Ammon's horn (tissue), 1 donor: ENCODE results near the gene RAB3D.
"Not testable (repeated sequence)": the region's sequence is repeated elsewhere in the genome, so short reads cannot be mapped to it uniquely, and the experiment has no call there.

ENCODE experiments used
- DNase-seq: peaks from one replicate; pipeline ENCODE4 v3.0.0-alpha.2; 2016; ENCODE audit warnings: low spot score

Gene RAB3D, protein sequence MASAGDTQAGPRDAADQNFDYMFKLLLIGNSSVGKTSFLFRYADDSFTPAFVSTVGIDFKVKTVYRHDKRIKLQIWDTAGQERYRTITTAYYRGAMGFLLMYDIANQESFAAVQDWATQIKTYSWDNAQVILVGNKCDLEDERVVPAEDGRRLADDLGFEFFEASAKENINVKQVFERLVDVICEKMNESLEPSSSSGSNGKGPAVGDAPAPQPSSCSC

DNA sequence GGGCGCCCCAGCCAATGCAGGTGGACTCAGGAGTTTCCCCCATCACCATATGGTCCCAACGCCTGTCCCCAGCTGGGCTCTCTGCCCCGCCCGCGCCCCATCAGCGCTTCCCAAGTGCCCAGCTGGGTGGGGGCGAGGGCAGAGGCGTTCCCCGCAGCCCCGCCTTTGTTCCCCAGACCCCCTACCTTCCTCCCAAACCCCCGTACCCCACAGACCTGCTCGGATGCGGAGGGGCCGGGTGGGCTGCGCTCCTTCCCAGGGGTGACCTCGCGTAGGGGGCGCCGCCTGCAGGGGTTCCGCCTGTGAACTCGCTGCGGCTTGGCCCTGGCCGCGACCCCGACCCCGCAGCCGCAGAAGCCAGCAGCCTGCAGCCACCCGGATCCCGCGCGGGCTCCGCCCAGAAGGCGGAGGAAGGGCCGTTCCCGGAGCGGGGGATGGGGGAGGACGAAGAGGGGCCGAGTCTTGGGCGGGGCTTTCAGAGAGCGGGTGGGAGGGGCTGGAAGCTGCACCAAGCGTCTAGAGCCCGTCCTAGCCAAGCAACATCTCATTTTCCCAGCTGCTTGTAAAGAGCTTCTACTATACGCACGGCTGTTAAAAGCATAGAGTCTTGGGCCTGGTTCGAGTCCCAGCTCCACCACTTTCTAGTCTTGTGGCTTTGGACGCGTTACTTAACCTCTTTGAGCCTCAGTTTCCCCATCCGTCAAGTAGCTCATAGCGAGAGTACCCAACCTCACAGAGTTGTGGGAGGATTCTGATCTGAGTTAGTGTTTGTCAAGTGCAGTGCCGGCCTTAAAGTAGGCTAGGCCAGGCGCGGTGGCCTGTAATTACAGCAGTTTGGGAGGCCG is at the start of gene RAB3D:
Gene RAB3D, minus strand, starts transcription at position 404 of the 845 bp plus-strand sequence. CDS start 2,258 bp downstream, outside the sequence.
- DNase-seq, result peak; percentile 93

GRCh38 chr19:11387162-11388034 is 47.9 kb upstream of the RAB3D start:
- no peak for DNase-seq

GRCh38 chr19:11384778-11385129 is 45.3 kb upstream of the RAB3D start:
- DNase-seq, result no peak

DNA sequence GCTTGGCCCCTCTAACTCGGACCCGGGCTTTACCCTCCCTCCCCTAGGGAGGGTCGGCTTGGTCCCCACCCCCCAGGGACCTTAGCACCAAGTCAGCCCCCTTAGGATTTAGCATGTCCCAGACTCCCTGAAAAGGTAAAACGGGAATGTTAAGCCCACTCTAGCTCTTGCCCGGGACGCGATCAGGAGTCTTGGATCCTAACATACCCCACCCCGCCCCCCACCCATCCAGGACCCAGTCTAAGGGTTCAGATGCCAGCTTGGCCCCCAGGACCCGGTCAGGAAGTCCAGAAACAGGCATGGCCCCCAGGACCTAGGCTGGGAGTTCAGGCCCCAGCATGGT is 44.2 kb upstream of the RAB3D start:
- no peak for DNase-seq

- no peak for DNase-seq
Observed at GRCh38 chr19:11382898-11383705, 43.6 kb upstream of the RAB3D start.

DNA sequence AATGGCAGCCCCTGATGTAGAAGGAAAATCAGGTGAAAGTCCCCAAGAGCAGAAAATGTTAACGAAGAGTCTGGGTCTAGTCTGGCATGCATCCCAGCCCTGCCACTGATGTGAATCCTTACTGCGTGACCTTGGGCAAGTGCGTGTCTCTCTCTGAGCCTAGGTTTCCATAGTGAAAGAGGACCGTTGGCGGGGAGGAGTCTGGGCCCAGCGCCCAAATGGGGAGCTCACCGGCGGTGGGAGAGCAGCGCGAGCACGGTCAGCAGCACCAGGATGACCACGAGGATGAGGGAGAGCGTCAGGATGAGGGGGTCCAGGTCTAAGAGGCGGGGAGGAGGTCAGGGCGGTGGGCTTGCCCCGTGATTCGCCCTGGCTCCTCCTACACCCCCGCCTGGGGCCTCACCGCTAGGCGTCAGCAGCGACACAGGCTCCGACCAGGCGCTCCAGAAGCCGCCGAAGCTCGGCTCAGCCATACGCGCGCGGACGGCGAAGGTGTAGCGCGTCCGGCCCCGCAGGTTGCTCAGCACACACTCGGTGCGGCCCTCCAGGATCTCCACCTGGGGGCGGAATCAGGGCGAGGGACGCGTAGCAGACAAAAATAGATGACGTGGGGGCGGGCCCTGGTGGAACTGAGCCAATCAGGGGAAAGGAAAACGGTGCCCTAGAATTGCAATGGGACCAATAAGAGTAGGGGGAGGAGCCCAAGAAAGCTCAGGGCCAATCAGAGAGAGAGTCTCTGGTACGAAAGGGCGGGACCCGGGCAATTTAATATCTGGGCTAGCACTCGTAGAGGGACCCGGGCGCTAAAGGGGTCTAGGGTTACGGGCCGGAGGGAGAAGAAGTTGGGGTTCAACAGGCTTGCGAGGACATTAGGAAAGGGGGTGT is 41.4 kb upstream of the RAB3D start:
- DNase-seq, result peak; percentile 96

- DNase-seq, result no peak
Observed at GRCh38 chr19:11379857-11380350, 40.4 kb upstream of the RAB3D start.

DNA sequence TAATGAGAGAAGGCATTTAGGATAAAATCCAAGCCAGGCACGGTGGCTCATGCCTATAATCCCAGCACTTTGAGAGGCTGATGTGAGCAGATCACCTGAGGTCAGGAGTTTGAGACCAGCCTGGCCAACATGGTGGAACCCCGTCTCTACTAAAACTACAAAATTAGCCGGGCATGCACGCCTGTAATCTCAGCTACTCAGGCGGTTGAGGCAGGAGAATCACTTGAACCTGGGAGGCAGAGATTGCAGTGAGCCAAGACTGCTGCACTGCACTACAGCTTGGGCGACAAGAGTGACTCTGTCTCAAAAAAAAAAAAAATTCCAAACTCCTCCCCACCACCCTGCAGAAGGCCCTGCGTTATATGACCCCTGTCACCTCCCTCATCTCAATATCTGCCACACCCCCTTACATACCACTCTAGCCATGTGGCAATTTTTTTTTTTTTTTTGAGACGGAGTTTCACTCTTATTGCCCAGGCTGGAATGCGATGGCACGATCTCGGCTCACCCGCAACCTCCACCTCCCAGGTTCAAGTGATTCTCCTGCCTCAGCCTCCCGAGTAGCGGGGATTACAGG is 39.9 kb upstream of the RAB3D start:
- not testable (repeated sequence) for DNase-seq

DNA sequence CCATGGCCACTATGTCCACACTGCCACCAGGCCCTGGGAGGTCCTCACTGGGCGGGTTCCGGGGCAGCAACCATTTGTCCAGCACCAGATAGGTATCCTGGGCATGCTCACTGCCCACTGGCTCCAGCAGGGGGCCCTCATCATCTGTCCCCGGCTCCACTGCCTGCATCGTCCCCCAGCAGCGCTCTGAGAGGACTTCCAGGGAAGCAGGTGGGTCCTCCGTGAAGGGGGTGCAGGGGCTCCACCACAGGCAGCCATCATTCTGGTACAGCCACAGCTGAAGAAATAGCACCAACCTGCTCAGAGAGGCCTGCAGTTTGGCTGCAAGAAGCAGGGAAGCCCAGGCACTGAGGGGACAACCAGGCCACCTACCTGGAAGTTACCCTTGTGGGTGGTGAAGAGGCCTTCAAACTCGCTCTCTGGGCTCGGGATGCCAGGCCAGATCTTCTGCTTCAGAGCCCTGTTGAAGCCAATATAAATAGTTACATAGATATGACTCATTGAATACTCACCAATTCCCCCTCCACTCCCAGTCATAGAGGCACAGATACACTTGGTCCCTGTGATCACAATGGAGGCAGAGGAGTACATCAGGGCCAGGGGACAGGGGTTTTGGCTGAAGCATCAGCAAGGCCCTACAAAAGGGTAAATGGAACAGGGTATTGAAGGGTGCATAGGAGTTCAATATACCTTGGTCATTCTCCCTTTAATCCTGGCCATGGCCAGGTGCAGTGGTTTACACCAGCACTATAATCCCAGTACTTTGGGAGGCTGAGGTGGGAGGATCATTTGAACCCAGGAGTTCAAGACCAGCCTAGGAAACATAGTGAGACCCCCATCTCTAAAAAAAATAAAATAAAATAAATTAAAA is 39.1 kb upstream of the RAB3D start:
- DNase-seq, result peak; percentile 48

DNA sequence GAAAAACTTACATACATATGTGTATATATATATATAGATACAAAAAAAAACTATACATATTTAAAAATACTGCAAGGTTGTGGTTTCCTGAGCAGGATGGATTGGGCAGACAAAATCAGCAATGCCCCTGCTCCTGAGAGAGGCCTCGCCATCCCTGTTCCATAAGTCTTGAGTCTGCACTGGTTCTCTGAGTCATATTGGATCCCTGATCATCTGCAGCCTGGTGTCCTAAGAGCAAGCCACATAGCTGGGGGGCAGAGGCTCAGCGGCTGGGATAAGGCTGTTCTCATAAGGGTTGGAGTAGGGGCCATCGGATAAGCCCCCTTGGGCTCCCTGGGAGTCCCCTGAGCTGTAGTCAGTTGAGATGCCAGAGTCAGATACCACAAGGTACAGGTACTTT is 38.3 kb upstream of the RAB3D start:
- no peak for DNase-seq

GRCh38 chr19:11377237-11377636 is 37.8 kb upstream of the RAB3D start:
- peak; percentile 48 for DNase-seq

DNA sequence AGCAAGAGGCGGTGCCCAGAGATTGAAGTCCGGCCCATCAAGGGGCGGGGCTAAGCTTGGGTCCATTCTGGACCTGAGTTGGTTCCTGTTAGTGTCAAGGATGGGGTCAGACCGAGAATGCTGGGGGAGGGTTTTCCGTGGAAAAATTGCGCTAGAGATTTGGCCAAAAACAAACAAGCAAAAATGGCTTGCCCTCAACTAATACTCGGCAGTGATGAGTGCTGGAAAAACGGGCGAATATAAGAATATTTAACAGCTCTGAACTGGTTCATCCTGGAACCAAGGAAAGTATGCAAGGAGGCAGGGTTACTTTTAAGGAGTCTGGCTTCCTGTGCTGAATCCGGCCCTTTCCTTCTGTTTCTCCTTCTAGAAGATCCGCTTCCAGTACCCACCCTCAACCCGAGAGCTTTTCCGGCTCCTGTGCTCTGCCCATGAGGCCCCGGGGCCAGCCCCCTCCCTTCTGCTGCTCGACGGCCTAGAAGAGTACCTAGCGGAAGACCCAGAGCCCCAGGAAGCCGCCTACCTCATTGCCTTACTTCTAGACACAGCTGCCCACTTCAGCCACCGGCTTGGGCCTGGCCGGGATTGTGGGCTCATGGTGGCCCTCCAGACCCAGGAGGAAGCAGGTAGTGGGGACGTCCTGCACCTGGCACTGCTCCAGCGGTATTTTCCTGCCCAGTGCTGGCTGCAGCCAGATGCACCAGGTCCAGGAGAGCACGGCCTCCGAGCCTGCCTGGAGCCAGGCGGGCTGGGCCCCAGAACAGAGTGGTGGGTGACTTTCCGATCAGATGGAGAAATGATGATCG is 35.9 kb upstream of the RAB3D start:
- DNase-seq, result no peak

DNA sequence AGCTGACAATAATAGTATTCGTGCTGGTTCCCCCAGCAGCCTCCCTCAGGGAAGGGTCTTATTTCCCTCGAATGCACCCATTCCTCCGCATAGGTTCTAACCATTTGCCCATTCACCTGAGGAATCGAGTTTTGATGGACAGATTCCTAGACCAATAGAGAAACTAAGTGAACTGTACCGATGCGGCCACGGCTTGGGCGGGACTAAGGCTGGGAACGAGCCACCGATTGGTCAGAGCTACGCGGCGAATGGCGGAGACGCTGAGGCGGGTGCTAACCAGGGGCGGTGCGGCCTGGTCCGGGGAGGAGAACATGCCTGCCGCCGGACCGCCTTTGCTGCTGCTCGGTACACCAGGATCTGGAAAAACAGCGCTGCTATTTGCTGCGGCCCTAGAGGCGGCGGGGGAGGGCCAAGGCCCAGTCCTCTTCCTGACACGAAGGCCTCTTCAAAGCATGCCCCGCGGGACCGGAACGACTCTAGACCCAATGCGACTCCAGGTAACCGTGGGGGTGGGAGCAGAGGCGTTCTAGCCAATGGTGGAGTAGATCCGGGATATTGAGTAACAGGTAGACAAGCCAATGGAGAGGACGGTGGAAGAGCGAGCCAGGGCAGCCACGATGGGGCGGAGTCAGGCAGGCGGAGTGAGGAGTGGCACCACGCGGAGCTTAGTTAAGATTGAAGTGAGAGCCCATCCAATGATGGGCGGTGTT is 35.1 kb upstream of the RAB3D start, which contains the start of gene SWSAP1:
Gene SWSAP1, plus strand, starts transcription at position 234 of the 710 bp plus-strand sequence. Its CDS starts 15 bp downstream, at position 249.
- DNase-seq, result peak; percentile 100

- DNase-seq, result no peak
Observed at GRCh38 chr19:11373885-11374432, 34.5 kb upstream of the RAB3D start.

DNA sequence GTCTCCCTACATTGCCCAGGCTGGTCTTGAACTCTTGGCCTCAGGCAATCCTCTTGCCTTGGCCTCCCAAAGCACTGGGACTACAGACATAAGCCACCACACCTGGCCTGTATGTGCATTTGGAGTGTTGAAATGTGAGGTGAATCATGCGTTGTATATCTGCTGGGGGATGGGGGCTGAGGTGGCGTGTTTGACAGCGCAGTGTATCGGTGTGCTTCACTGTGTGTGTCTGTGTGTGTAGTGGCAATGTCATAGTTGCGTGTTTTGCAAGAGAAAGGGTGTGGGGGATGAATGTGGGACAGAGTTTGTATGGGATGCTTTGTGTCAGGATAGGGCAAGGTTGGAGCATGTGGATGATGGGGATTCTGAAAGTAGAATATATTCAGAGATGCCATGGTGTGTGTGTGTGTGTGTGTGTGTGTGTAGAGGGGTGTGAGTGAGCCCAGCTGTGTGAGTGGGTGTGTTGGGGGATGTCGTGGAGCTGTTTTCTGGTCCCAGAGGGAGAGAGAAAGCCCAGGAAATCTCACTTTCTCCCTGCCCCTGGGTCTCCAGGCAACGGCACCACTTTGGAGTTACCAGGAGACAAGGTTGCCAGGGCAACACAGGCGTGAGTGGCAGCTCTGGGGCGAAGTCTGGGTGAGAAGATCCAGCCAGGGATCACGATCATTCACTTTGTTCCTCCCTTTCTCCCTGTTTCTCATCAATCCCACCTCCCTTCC is 33.9 kb upstream of the RAB3D start:
- DNase-seq, result peak; percentile 92

DNA sequence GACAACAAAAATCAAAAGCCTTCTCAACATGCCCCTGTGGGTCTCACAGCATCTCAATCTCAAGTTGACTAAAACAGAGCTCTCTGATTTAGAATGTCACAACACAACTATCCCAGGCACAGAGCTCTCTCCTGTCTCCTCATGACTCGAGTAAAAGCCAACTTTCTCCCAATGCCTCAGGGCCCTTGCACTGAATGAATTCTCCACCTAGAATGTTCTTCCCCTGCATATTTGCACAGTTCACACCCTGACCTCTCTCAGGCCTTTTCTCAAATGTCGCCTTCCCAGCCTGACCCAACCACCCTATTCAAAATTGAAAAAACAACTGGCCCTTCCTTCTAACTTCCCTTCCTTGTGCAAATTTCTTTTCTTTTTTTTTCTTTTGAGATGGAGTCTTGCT is 31.3 kb upstream of the RAB3D start:
- no peak for DNase-seq

DNA sequence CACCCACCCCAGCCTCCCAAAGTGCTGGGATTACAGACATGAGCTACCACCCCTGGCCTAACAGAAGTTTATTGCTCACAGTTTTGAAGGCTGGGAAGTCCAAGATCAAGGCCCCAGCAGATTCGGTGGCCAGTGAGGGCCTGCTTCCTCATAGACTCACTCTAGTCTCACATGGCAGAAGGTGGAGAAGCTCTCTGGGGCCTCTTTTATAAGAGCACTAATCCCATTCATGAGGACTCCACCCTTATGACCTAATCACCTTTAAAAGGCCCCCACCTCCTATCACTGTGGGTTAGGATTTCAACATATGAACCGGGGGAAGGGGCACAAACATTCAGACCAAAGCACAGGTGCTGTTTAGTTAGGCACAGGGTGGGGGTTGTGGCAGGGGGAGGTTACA is 28.1 kb upstream of the RAB3D start:
- no peak for DNase-seq
